HTERT RPE-1 (cell line): ENCODE results near the gene COL4A6.
"Not testable (repeated sequence)": the region's sequence is repeated elsewhere in the genome, so short reads cannot be mapped to it uniquely, and the experiment has no call there.

Source experiments
- in situ Hi-C: fragments of 300-500 bp; cut with MboI; formaldehyde crosslinking; loops from 4 replicates; pipeline ENCODE4 v1.14.3; 2020; ENCODE audit warnings: low sequenced_read_pairs

Gene COL4A6

DNA sequence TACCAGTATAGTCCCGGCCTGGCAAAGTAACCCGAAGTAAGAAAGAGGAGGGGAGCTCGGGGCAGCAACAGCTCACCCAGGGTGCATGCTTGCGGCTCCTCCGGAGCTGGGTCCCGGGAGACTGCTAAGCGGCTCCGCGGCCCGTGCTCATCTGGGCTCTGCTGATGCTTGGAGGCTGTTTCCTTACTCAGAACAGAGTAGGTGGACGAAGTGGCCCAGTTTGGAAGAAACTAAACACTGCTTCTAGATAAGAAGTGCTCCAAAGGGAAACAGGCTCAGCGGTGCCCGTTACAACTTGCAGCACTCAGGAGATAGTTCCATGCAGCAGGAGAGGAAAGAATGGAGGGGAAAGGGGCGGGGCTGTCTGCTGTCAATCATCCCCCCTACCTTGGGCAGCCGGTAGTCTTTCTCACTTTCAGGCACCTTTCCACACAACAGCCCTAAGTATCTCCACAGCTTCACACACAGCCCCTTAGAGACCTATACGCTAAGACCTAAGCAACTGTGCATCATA, at the start of gene COL4A6:
Gene COL4A6 (minus strand): TSS at position 313 of the 514 bp plus-strand sequence. CDS start 226 bp downstream, at position 87.
- in situ Hi-C loops: no loop called here

DNA sequence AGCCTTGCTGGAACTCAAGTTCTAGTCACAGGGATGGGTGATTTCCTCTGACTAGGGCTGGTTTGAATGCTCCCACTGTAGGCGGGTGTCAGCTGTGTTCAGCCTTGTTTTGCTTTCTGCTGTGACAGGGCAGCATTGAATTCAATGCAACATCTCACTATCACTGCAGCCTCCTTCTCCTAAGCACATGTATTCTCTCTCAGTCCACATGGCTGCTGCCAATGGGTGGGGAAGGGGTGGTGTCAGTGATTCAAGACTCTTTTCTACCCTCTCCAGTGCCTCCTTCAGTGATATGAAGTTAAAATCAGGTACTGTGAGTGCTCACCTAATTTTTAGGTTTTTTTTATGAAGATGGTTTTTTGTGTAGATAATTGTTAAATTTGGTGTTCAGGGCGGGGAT, 47.7 kb upstream of the COL4A6 start:
- in situ Hi-C loops: no loop called here

DNA sequence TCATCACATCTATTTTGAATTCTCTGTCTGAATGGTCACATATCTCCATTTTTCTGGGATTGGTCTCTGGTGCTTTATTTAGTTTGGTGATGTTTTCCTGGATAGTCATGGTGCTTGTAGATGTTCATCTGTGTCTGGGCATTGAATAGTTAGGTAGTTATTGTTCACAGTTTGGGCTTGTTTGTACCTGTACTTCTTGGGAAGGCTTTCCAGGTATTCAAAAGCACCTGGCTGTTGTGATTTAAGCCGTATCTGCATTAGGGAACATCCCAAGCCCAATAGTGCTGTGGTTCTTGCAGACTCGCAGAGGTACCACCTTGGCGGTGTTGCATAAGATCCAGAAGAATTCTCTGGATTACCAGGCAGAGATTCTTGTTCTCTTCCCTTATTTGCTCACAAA, 46.0 kb upstream of the COL4A6 start:
- in situ Hi-C loops: no loop called here

DNA sequence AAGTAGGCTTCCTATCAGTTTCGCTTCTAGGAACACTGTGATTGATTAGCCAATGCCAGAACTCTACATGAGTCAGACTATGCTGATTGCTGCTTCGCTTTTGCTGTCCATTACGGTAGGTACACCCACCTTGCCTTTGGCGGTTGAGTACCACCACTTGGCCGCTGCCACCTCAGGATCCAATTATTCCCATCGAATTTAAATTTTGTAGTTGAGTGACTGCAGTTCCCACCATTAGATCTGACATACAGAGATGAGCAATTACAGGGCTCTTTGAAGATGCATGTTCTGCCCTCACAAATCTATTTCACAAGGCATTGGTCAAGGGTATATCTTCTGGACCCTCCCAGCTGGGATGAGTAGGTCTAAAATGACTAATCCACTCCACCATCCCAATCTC, 43.3 kb upstream of the COL4A6 start:
- in situ Hi-C loops: not testable (repeated sequence)

DNA sequence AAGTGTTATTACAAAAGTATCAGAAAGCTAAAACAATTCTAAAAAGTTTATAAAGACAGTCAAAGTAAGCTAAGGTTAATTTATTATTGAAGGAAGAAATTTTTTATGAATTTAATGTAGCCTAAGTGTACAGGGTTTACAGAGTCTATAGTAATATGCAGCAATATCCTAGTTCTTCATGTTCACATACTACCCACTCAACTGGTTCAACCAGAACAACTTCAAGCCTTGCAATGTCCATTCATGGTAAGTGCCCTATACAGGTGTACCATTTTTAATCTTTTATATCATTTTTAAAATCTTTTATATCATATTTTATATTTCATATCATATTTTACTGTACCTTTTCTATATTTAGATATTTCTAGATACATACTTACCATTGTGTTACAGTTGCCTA, 35.8 kb upstream of the COL4A6 start:
- in situ Hi-C loops: no loop called here

DNA sequence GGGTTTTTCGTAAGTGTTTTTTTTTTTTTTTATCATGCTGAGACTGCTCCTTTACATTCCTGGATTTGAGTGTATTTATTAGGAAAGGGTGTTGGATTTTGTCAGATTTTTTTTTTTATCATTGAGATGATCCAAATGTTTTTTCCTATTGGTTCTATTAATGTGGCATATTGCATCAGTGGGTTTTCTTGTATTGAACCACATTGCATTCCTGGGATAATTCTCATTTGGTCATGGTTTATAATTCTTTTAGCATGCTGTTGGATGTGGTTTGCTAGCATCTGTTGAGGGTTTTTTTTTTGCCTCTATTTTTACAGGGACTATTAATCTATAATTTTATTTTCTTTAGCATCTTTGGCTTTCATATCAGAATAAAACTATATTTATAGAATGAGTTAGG, 30.3 kb upstream of the COL4A6 start:
- in situ Hi-C loops: no loop called here

DNA sequence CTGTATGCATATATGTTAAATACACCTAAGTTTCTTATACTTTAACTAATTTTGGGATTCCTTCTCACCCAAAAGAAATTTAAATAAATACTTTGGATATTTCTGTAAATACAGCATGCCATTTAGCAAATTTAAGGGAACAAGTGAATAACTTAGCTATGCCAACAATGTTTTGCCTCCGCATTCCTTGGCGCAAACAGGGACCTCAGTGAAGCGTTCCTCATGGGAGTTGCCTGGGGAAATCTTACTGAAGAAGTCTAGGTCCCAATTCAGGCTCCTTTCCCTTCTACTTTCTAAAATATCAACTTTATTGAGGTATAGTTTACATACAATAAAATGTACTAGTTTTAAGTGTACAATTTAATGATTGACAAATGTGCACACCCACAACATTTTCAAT, 26.4 kb upstream of the COL4A6 start:
- in situ Hi-C loops: no loop called here

DNA sequence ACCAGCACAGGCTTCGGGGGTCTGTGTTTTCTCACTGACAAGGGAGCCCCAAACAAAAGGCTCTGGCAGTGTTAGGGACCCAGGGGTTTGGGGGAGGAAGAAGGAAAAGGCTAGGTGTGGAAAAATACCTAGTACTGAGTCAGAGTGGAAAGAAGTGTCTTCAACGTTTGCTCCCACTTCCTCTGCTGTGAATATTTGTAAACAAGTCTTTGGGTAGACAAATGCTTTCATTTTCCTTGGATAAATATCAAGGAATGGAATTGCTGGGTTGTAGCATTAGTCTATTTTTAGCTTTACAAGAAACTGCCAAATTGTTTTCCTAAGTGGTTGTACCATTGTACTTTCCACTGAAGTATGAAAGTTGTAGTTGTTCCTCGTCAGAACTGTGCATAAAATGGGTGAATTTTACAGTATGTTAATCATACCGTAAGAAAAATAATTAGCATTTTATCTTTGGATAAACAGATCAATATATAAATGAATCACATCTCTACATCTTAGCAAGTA, 18.8 kb upstream of the COL4A6 start:
- in situ Hi-C loops: no loop called here

DNA sequence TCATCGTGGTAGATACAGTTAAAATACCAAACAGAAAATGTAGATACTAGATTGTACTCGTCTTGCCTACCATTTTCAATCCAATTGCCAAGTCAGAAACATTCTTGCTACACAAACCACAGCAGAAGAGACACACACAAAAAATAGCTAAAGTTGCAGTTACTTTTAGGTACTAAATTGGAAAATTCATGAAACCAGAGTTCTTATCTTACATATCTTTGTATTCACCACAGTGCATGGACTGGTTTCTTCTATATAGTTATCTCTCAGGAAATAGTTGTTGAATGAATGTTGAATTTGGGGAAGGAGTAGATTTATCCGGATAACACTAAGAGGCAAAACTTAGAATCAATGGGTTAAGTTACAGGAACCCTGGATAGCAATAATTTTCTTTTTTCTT, 15.6 kb upstream of the COL4A6 start:
- in situ Hi-C loops: no loop called here

DNA sequence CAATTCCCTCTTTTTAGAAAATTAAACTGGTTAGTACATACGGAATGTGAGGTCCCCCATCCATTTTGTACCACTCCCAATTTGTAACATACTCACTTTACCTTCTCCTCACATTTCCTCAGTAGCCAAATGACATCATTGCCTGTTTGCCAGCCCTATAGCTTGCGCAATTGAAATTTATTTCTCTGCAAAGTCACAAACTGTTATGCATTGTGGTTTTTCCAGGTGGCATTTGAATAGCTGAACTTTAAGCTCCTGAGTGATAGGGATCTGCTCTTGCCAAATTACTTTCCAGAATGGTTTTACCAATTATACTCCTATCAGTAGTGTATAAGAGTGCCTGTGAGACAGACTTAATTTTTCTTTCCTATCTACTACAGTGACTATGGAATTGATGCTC, 9.1 kb upstream of the COL4A6 start:
- in situ Hi-C loops: no loop called here

DNA sequence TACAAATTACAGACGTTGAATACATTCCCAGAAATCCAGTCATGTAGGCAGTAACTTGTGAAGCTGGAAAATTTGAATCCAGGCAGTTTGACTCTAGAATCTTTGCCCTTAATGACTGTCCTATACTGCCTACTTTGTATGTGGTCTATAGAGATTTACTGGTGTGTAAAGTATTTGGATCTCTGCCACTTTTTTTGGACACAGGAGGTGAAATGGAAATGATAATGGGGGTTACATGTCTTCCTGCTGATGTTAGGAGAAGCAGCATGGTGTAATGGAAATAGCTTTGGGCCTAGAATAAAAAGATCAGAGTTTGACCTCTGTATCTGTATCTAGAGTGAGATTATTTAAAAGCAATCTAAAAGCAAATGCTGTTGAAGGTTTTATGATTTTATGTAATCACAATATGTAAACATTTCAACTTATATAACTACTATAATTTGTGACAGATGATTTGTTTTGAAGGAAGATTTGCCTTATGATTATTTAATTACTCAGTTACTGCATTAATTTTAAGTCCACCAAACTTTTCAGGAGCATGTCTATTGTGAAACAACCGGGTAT, 4.8 kb upstream of the COL4A6 start:
- in situ Hi-C loops: no loop called here

DNA sequence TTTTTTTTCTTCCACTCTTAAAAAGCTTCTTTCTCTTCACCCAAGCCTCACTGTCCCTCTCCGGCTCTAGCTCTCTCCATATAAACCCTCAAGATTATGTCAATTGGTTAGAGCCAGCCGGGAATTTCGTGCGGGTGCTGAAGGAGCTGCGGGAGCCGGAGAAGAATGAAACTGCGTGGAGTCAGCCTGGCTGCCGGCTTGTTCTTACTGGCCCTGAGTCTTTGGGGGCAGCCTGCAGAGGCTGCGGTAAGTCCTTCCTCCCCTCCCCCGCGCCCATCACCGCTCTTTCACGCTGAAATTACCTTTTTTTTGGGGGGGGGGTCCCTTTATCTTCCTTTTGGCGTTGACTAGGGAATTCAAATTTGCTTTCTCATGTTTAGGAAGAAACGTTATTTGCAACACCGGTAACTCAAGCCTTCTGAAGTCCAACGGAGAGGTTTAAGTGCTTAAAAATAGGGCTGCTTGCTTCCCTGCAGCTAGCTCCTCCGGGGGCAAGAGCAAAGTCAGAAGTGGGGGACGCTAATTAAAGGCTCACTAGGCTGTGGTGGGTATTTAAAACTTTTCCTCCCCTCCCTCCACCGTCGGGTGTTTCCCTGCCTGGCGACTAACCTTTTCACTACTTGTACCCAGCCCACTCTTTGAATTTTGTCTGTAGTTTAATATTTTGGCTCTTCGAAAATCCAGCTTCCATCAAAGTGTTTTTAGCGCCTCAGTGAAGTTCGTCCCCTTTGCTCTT, 1.9 kb upstream of the COL4A6 start:
- in situ Hi-C loops: no loop called here

DNA sequence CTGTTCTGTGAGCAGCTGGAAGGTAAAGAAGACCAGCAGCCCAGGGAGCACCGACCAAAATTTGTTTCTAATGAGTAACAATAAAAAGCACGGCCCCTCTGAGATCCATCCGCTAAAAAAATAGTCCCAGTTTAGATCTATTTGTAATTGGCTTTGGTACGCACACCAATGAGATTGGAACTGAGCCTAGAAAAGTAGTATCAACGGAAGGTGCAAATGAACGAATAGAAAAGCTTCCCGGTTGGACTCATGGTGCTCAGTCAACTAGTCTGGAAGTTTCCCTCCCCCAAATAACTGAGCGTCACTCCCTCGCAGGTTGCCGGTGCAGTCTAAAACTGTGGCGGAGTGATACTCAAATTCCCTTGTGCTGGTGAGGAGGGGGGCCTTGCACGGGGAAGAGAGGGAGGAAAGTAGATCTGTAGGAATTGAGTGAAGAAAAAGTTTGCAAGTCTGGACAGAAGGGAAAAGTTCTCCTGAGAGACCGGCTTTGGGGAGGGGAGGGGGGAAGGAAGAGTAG, 1.3 kb upstream of the COL4A6 start, which contains the start of gene COL4A5:
Gene COL4A5 (plus strand): TSS at position 413 of the 517 bp plus-strand sequence. CDS start 288 bp downstream, outside the sequence.
- in situ Hi-C loops: no loop called here

DNA sequence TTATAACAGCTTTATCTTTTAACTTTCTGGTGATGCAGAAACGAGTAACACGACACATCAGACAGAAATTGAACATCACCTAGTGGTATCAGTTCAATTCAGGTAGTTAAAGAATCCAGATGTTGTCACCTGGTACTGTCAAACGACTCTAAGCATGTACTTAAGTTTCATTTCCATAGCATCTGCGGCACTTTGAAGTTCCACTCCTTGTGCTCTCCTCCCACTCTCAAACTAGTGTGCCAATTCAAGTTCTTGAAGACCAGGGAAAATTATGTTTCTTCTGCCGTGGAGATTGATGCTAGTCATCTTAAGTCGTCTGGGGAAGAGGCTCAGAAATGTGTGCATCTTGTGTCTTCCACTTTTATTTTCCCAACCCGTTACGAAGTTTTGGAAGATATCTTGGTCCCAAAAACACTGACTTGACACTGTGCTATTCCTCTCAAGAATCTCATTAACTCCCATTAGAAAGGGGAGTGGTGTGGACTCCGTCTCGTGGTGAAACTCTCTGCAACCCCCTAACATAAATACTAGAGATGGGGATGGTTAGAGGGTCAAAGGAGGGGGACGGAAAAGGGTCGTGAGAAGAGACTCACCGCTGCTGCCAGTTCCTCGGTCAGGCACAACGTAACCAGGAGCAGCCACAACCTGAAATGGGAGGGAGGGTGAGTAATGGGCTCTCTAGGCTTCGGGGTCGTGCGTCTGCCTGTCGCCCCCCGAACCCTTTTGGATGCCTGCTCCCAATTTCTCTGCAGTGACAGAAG, 693 bp downstream of the COL4A6 start:
- in situ Hi-C loops: no loop called here

DNA sequence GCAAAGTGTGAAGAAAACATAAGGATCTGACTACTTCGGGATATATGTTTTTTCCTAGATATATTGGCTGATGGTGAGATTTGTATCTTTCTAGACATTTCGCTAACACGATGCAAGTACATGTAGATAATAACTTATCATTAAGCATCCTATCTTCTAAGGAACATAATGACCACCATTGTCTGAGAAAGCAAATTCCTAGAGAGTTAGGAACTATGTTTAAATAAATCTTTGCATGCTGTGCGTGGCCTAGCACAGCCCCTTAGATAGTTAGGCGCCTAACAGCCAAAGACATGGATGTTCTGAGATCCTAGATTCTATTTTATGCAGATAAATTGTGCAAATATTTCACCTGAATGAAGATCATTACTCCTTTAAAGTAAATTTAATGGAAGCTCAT, 3.0 kb downstream of the COL4A6 start:
- in situ Hi-C loops: no loop called here

DNA sequence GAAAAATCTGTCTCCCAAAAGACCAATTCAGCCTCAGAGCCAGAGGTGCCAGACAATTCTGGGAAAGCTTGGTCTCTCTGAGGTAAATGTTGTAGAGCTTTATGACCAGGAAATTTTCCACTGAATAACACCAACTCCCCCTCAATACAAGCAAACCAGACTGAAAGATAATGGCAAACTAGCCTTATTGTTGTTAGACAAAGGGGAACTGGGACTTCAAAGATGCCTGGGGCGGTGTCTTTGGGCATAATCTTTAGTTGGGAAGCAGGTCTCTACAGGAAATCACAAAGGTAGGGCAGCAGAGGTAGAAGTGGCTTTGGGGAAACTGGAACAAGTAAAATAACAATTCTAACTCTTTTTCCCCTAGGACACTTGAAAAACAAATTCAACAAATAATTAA, 12.0 kb downstream of the COL4A6 start:
- in situ Hi-C loops: no loop called here

DNA sequence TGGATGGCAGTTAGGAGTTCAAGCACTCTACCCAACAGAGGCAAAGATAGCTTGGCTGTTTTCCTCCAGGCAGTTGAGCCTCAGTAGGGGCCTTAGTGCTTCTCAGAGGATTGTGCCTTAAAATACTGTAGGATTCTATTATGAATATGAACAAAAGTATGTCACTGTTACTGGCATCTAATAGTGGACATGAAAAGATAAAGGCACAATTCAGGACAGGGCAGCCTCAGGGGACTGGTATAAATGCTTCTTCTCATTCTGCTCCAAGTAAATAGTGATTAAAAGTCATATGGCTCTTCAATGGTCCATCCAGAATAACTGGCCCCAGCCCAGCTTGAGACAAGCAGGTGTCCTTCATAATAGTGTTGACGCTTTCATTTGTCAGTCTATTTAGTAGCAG, 17.7 kb downstream of the COL4A6 start:
- in situ Hi-C loops: no loop called here

DNA sequence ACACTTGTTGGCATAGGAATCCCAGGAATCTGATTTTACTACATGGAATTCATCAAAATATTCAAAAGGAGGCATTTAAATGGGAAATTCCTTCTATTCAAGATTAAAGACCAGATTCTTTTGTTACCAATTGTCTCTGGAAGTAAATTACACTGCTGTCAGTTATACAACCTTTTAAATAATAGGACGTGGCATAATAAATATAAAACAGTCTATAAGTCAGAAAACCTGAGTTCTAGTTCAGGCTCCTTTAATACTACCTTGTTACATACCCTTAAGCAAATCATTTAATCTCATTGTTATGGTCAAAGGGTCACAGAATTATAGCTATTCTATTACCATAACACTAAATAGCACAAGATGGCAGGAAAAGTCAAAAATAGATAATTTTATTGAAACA, 18.8 kb downstream of the COL4A6 start:
- in situ Hi-C loops: no loop called here

DNA sequence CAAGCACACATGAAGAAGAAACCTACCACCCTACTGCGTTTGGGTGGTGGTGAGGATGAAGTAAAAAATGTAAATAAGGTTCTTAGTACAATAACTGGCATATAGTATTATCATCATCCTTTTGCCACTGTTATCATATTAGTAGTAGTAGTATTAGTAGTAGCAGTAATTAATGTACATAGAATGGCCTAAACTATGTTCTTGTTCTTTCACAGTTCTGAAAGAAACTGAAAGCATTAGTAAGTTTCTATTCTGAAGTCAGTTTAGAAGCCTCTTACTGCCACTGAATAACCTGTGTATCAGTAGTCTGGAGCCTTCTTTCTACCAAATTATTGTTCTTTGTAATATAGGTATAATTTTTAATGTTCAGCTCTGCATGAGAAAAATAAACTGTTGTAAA, 21.0 kb downstream of the COL4A6 start:
- in situ Hi-C loops: no loop called here

DNA sequence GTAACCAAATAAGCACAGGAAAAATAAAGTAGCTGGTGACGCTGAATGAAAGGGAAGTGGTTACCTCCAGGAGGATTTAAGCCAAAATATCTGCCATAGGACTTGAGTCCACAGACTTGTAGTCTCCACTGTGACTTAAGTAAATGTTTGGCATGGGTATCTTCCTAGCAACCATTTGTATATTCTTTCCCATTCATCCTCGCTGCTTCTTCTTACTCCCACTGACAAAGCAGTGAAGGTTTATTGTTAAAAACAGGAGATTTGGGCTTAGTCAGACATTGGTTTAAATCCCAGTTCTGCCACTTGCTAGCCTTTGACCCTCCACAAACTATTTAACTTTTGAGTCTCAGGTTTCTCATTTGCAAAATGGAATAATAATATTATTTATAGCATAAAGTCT, 22.3 kb downstream of the COL4A6 start:
- in situ Hi-C loops: no loop called here

DNA sequence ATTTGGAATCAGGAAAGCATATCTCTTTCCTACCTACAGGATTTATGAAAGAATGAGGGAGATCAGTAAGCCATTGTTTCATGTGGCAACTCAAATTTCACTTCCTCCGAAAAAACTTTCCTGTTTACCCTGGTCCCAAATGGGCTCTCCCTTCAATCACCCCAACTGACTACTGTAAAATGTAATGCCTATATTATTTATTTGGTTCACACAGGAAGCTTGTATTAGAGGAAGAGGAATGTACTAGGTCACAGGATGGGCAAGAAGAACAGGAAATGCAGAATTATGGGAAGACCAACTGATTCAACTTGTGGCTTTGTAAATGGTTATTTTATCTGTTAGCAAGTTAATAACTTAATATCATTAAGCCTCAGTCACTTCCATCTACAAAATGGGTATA, 23.1 kb downstream of the COL4A6 start:
- in situ Hi-C loops: no loop called here
